ENCODE results near the gene SPIRE1. TPM values are rescaled to one million over a fixed set of nuclear protein-coding genes. Genes with fewer than 3 reads are reported as not detected.

Gene SPIRE1
- total and polyA plus RNA-seq, 5 donors from 2014 or later: 0.13 to 2.7 (median 0.55) TPM; not detected in 1

DNA sequence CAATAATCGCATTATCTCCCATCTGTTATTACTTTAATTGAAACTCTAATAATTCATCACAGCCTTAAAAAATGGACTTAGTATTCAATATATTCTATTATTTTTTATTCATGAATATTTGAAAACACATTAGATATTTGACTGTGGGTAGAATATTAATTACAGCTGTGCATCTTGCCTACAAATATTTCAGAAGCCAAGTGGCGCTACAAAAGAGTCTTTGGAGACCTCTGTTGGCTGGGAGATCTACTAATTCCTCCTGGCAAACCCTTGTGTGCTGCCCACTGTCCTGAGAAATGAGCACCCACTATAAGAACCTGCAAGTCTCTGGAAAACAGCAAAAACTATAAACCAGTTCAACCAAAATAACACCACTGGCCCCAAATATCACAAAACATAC lies 195.7 kb downstream of the SPIRE1 start:
- Histone ChIP-seq H3K4me3 (ENCODE audit: low read depth, low read length) (no peak overlapping the region), H3K27me3 (ENCODE audit: control insufficient read depth, insufficient read depth, low read length) (no peaks in the 10 kb centered on the region), H3K4me1 (ENCODE audit: control insufficient read depth, insufficient read depth, low read length, poor library complexity, severe bottlenecking) (no peaks in the 10 kb centered on the region), H3K9me3 (ENCODE audit: control insufficient read depth in 2 of 2, low read length in 2 of 2) (no peaks in the 10 kb centered on the region), H3K36me3 (ENCODE audit: control insufficient read depth, insufficient read depth, low read length) (no peaks in the 10 kb centered on the region), H3K27ac (ENCODE audit: insufficient read depth, low read length, poor library complexity, severe bottlenecking) (no peak overlapping the region)
- no peak for ATAC-seq (ENCODE audit: low read depth in 2 of 2)
- H3K4me1 Mint-ChIP-seq: no peaks in the 10 kb centered on the region
- H3K4me3 Mint-ChIP-seq: no peak overlapping the region
- no peaks in the 10 kb centered on the region for H3K27me3 Mint-ChIP-seq
- no peak overlapping the region for H3K27ac Mint-ChIP-seq
- H3K9me3 Mint-ChIP-seq: no peaks in the 10 kb centered on the region
- H3K36me3 Mint-ChIP-seq: no peaks in the 10 kb centered on the region
- no peak for DNase-seq

GRCh38 chr18:12461326-12461725 lies 196.6 kb downstream of the SPIRE1 start:
- Histone ChIP-seq H3K9me3 (ENCODE audit: control insufficient read depth in 2 of 2, low read length in 2 of 2) (no peaks in the 10 kb centered on the region), H3K36me3 (ENCODE audit: control insufficient read depth, insufficient read depth, low read length) (no peaks in the 10 kb centered on the region), H3K27me3 (ENCODE audit: control insufficient read depth, insufficient read depth, low read length) (no peaks in the 10 kb centered on the region), H3K4me1 (ENCODE audit: control insufficient read depth, insufficient read depth, low read length, poor library complexity, severe bottlenecking) (no peaks in the 10 kb centered on the region), H3K4me3 (ENCODE audit: low read depth, low read length) (no peak overlapping the region), H3K27ac (ENCODE audit: insufficient read depth, low read length, poor library complexity, severe bottlenecking) (no peak overlapping the region)
- H3K36me3 Mint-ChIP-seq: no peaks in the 10 kb centered on the region
- no peak overlapping the region for H3K4me3 Mint-ChIP-seq
- no peak overlapping the region for H3K27ac Mint-ChIP-seq
- no peaks in the 10 kb centered on the region for H3K9me3 Mint-ChIP-seq
- no peaks in the 10 kb centered on the region for H3K4me1 Mint-ChIP-seq
- no peak for DNase-seq
- no peak for ATAC-seq (ENCODE audit: low read depth in 2 of 2)
- H3K27me3 Mint-ChIP-seq: no peaks in the 10 kb centered on the region

DNA sequence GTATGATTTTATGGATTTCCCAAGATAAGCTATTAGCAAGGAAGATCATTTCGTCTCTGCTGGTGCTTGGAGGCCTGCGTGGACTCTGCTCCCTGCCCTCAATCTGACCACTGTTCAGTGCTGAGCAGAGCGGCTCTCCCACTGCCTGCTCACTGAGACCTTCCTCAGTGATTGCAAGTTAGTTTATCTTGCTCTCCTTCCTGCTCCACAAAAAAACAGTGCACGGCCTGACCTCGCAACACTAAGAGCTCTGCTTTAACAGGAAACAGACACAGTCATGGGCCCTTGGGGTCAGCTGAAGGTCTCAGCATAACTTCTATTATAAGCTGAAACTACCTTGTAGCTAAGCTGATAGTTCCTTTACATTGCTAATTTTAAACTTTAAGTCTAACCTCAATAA lies 197.0 kb downstream of the SPIRE1 start:
- Histone ChIP-seq H3K36me3 (ENCODE audit: control insufficient read depth, insufficient read depth, low read length) (no peaks in the 10 kb centered on the region), H3K4me3 (ENCODE audit: low read depth, low read length) (no peak overlapping the region), H3K4me1 (ENCODE audit: control insufficient read depth, insufficient read depth, low read length, poor library complexity, severe bottlenecking) (no peaks in the 10 kb centered on the region), H3K9me3 (ENCODE audit: control insufficient read depth in 2 of 2, low read length in 2 of 2) (no peaks in the 10 kb centered on the region), H3K27me3 (ENCODE audit: control insufficient read depth, insufficient read depth, low read length) (no peaks in the 10 kb centered on the region), H3K27ac (ENCODE audit: insufficient read depth, low read length, poor library complexity, severe bottlenecking) (no peak overlapping the region)
- Mint-ChIP-seq H3K4me3 (no peak overlapping the region), H3K27ac (no peak overlapping the region), H3K4me1 (no peaks in the 10 kb centered on the region), H3K27me3 (no peaks in the 10 kb centered on the region), H3K9me3 (no peaks in the 10 kb centered on the region), H3K36me3 (no peaks in the 10 kb centered on the region)
- DNase-seq (no peak), ATAC-seq (ENCODE audit: low read depth in 2 of 2) (no peak)

- no peaks in the 10 kb centered on the region for H3K27me3 ChIP-seq (ENCODE audit: control insufficient read depth, insufficient read depth, low read length)
- DNase-seq (no peak), ATAC-seq (ENCODE audit: low read depth in 2 of 2) (no peak)
- no peaks in the 10 kb centered on the region for H3K9me3 ChIP-seq (ENCODE audit: control insufficient read depth in 2 of 2, low read length in 2 of 2)
- H3K4me3 Mint-ChIP-seq: no peak overlapping the region
- H3K36me3 ChIP-seq (ENCODE audit: control insufficient read depth, insufficient read depth, low read length): no peaks in the 10 kb centered on the region
- H3K27ac Mint-ChIP-seq: no peak overlapping the region
- H3K4me1 ChIP-seq (ENCODE audit: control insufficient read depth, insufficient read depth, low read length, poor library complexity, severe bottlenecking): no peaks in the 10 kb centered on the region
- no peaks in the 10 kb centered on the region for H3K4me1 Mint-ChIP-seq
- no peaks in the 10 kb centered on the region for H3K27me3 Mint-ChIP-seq
- H3K36me3 Mint-ChIP-seq: no peaks in the 10 kb centered on the region
- no peaks in the 10 kb centered on the region for H3K9me3 Mint-ChIP-seq
- no peak overlapping the region for H3K4me3 ChIP-seq (ENCODE audit: low read depth, low read length)
- no peak overlapping the region for H3K27ac ChIP-seq (ENCODE audit: insufficient read depth, low read length, poor library complexity, severe bottlenecking)
Measured at GRCh38 chr18:12458771-12459170, 199.1 kb downstream of the SPIRE1 start.

DNA sequence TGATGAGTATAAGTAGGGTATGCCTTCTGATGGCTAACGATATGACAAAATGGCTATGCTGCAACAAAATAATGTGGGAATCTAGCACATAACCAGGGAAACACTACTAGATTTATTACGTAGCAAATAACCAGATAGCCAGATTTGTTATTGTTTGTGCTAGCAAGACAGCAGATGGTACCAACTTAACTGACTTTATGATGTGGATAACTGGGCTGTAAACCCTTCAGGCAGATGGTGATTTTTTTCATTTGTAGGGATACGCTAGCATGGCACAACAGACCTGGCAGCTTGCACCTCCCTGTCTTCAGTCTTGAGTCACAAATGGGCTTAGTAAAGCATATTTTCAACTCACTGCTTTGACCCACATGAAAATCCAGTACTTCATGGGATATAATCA lies 201.5 kb downstream of the SPIRE1 start:
- no peaks in the 10 kb centered on the region for H3K27me3 ChIP-seq (ENCODE audit: control insufficient read depth, insufficient read depth, low read length)
- H3K9me3 ChIP-seq (ENCODE audit: control insufficient read depth in 2 of 2, low read length in 2 of 2): no peaks in the 10 kb centered on the region
- no peak overlapping the region for H3K27ac ChIP-seq (ENCODE audit: insufficient read depth, low read length, poor library complexity, severe bottlenecking)
- Mint-ChIP-seq H3K27ac (no peak overlapping the region), H3K36me3 (no peaks in the 10 kb centered on the region), H3K9me3 (no peaks in the 10 kb centered on the region), H3K4me3 (no peak overlapping the region), H3K4me1 (no peaks in the 10 kb centered on the region), H3K27me3 (peaks cover 6% of the 10 kb centered on the region)
- H3K4me3 ChIP-seq (ENCODE audit: low read depth, low read length): no peak overlapping the region
- H3K4me1 ChIP-seq (ENCODE audit: control insufficient read depth, insufficient read depth, low read length, poor library complexity, severe bottlenecking): no peaks in the 10 kb centered on the region
- DNase-seq (no peak), ATAC-seq (ENCODE audit: low read depth in 2 of 2) (no peak)
- H3K36me3 ChIP-seq (ENCODE audit: control insufficient read depth, insufficient read depth, low read length): no peaks in the 10 kb centered on the region

- Mint-ChIP-seq H3K27ac (no peak overlapping the region), H3K9me3 (peaks cover 0 to 1% (median 0%) of the 10 kb centered on the region in 7 donors), H3K4me1 (no peaks in the 10 kb centered on the region), H3K4me3 (no peak overlapping the region), H3K27me3 (peaks cover 8% of the 10 kb centered on the region), H3K36me3 (no peaks in the 10 kb centered on the region)
- Histone ChIP-seq H3K4me3 (ENCODE audit: low read depth, low read length) (no peak overlapping the region), H3K36me3 (ENCODE audit: control insufficient read depth, insufficient read depth, low read length) (no peaks in the 10 kb centered on the region), H3K4me1 (ENCODE audit: control insufficient read depth, insufficient read depth, low read length, poor library complexity, severe bottlenecking) (no peaks in the 10 kb centered on the region), H3K27me3 (ENCODE audit: control insufficient read depth, insufficient read depth, low read length) (no peaks in the 10 kb centered on the region), H3K27ac (ENCODE audit: insufficient read depth, low read length, poor library complexity, severe bottlenecking) (no peak overlapping the region), H3K9me3 (ENCODE audit: control insufficient read depth in 2 of 2, low read length in 2 of 2) (no peaks in the 10 kb centered on the region)
- ATAC-seq (ENCODE audit: low read depth in 2 of 2) (no peak), DNase-seq (no peak)
Measured at GRCh38 chr18:12455496-12455895, 202.4 kb downstream of the SPIRE1 start.

DNA sequence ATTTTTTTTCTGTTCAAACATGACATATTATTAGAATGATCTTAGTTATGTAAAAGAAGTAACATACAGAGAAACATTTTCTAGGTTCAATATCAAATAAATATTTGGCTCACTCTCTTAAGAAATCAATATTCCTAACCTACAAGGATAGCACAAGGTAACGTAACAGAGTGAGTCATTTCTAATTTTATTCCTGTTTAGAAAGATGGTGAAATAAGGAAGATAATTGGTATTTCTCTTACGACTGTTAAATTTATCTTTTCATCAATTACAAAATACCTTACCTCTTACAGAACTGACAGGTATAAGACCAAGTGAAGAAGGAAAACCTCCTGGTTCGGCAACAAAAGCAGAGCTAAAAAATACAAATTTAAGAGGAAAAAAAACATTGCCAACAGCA lies 205.1 kb downstream of the SPIRE1 start:
- no peak overlapping the region for H3K4me3 Mint-ChIP-seq
- H3K4me1 Mint-ChIP-seq: no peaks in the 10 kb centered on the region
- ATAC-seq (ENCODE audit: low read depth in 2 of 2) (no peak), DNase-seq (no peak)
- no peak overlapping the region for H3K4me3 ChIP-seq (ENCODE audit: low read depth, low read length)
- H3K9me3 Mint-ChIP-seq: peaks cover 0 to 2% (median 0%) of the 10 kb centered on the region in 7 donors
- H3K27me3 ChIP-seq (ENCODE audit: control insufficient read depth, insufficient read depth, low read length): no peaks in the 10 kb centered on the region
- no peaks in the 10 kb centered on the region for H3K36me3 ChIP-seq (ENCODE audit: control insufficient read depth, insufficient read depth, low read length)
- H3K9me3 ChIP-seq (ENCODE audit: control insufficient read depth in 2 of 2, low read length in 2 of 2): no peaks in the 10 kb centered on the region
- no peaks in the 10 kb centered on the region for H3K36me3 Mint-ChIP-seq
- no peaks in the 10 kb centered on the region for H3K4me1 ChIP-seq (ENCODE audit: control insufficient read depth, insufficient read depth, low read length, poor library complexity, severe bottlenecking)
- no peak overlapping the region for H3K27ac ChIP-seq (ENCODE audit: insufficient read depth, low read length, poor library complexity, severe bottlenecking)
- no peak overlapping the region for H3K27ac Mint-ChIP-seq
- H3K27me3 Mint-ChIP-seq: peaks cover 12% of the 10 kb centered on the region

DNA sequence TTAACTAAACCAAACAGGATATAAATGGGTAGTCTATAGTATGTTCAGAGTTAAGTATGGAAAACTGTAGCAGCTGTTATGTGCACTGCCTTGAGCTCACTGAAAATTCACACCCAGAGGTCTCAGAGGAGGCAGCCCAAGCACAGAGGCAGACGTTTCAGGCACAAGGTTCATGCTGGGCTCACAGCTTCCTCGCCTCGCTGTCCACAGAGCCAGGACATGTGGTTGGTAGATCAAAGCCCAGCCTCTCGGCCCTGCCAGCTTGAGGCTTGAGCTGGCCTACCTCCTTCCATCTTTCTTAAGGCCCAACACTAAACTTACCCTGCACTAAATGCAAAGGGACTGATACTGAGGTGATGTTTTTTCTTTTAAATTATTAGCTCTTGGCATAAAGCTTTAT lies 206.5 kb downstream of the SPIRE1 start:
- peaks cover 0 to 2% (median 0%) of the 10 kb centered on the region in 7 donors for H3K9me3 Mint-ChIP-seq
- Histone ChIP-seq H3K4me3 (ENCODE audit: low read depth, low read length) (no peak overlapping the region), H3K27me3 (ENCODE audit: control insufficient read depth, insufficient read depth, low read length) (no peaks in the 10 kb centered on the region), H3K36me3 (ENCODE audit: control insufficient read depth, insufficient read depth, low read length) (no peaks in the 10 kb centered on the region), H3K27ac (ENCODE audit: insufficient read depth, low read length, poor library complexity, severe bottlenecking) (no peak overlapping the region), H3K4me1 (ENCODE audit: control insufficient read depth, insufficient read depth, low read length, poor library complexity, severe bottlenecking) (no peaks in the 10 kb centered on the region), H3K9me3 (ENCODE audit: control insufficient read depth in 2 of 2, low read length in 2 of 2) (no peaks in the 10 kb centered on the region)
- peaks cover 12% of the 10 kb centered on the region for H3K27me3 Mint-ChIP-seq
- ATAC-seq (ENCODE audit: low read depth in 2 of 2) (no peak), DNase-seq (no peak)
- no peaks in the 10 kb centered on the region for H3K36me3 Mint-ChIP-seq
- H3K4me3 Mint-ChIP-seq: no peak overlapping the region
- H3K27ac Mint-ChIP-seq: no peak overlapping the region
- H3K4me1 Mint-ChIP-seq: no peaks in the 10 kb centered on the region
